GM19397 (cell line): ENCODE measurements around the gene PAGR1.
"Not testable (repeated sequence)": the region's sequence is repeated elsewhere in the genome, so short reads cannot be mapped to it uniquely, and the experiment has no call there.

ENCODE experiments used
- ATAC-seq: cut with Tn5 transposase; IDR thresholded peaks from one replicate; pipeline ENCODE4 v1.9.1; 2021; ENCODE audit warnings: mild to moderate bottlenecking, moderate library complexity; ENCODE audit not compliant: unreplicated experiment

PAGR1 gene

GRCh38 chr16:29811896-29812665 is 3.9 kb upstream of the PAGR1 start, which contains the start of gene PRRT2:
PRRT2 (plus strand) TSS chr16:29812193; CDS start chr16:29813055, 862 bp downstream.
- no peak for ATAC-seq

GRCh38 chr16:29812754-29813643 is 3.0 kb upstream of the PAGR1 start:
- no peak for ATAC-seq

GRCh38 chr16:29813644-29814562 is 2.0 kb upstream of the PAGR1 start:
- ATAC-seq, result no peak

GRCh38 chr16:29814592-29814991 is 1.4 kb upstream of the PAGR1 start:
- no peak for ATAC-seq

GRCh38 chr16:29815032-29815721 is 775 bp upstream of the PAGR1 start:
- ATAC-seq, result no peak

- ATAC-seq, result peak; percentile 3
Observed at GRCh38 chr16:29816694-29817441, 916 bp downstream of the PAGR1 start.

GRCh38 chr16:29818082-29818481 is 2.1 kb downstream of the PAGR1 start:
- no peak for ATAC-seq

GRCh38 chr16:29819506-29819905 is 3.6 kb downstream of the PAGR1 start:
- ATAC-seq, result no peak

GRCh38 chr16:29820271-29820701 is 4.3 kb downstream of the PAGR1 start, which contains the start of gene MVP:
MVP (plus strand) TSS chr16:29820462; CDS start chr16:29830550, 10,088 bp downstream.
- ATAC-seq, result no peak

- ATAC-seq, result no peak
Observed at GRCh38 chr16:29820730-29821642, 5.0 kb downstream of the PAGR1 start.

- no peak for ATAC-seq
Observed at GRCh38 chr16:29821643-29822115, 5.7 kb downstream of the PAGR1 start.

- no peak for ATAC-seq
Observed at GRCh38 chr16:29824589-29825144, 8.7 kb downstream of the PAGR1 start.

- no peak for ATAC-seq
Observed at GRCh38 chr16:29825145-29826044, 9.4 kb downstream of the PAGR1 start.

- no peak for ATAC-seq
Observed at GRCh38 chr16:29826342-29826695, 10.4 kb downstream of the PAGR1 start.

- no peak for ATAC-seq
Observed at GRCh38 chr16:29830774-29831173, 14.8 kb downstream of the PAGR1 start.

- ATAC-seq, result no peak
Observed at GRCh38 chr16:29831490-29831889, 15.5 kb downstream of the PAGR1 start.

- ATAC-seq, result not testable (repeated sequence)
Observed at GRCh38 chr16:29833219-29833618, 17.3 kb downstream of the PAGR1 start.
